NCI-H82 (cell line): ENCODE results near the gene BMP8B.
A peak's percentile ranks its signal among the peaks of the same experiment; 100 is the strongest.

Experiments used
- DNase-seq: peaks from one replicate; lab custom pipeline; 2025; lab: John Stamatoyannopoulos, UW

BMP8B gene

GRCh38 chr1:39758556-39759435, 29.9 kb downstream of the BMP8B start:
- DNase-seq: no peak

- DNase-seq: no peak
Observed at GRCh38 chr1:39757501-39757900, 31.2 kb downstream of the BMP8B start.

DNA sequence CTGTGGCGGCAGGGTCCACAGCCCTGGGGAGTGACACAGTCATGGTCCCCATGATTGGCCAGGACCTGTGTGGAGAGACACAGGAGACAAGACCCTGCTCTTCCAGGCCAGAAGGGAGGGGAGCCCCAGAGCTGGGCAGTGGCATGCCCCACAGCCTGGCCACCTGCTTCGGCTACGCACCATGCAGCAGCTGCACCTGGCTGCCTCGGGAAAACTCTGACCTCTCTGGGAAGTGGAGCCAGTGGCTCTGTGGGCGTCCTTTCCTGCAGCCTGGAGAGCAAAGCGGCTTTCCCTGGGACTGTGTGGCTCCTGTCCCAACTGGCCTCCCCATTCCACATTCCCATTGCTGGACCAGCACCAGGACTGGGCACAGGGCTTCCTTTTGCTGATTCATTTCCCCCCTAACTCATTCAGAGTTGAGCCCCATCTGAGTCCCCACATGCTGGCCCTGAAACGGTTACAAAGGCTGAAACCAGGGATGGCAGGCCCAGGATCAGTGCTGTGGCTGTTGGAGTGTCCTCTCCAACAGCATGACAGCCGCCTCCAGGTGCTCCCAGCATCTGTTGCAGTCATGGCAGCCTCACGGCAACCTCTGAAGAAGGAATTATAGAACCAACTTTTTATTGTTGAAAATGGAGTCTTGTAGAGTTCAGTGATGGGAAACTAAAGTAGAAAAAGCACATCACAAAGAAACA, 32.6 kb downstream of the BMP8B start:
- no peak for DNase-seq

DNA sequence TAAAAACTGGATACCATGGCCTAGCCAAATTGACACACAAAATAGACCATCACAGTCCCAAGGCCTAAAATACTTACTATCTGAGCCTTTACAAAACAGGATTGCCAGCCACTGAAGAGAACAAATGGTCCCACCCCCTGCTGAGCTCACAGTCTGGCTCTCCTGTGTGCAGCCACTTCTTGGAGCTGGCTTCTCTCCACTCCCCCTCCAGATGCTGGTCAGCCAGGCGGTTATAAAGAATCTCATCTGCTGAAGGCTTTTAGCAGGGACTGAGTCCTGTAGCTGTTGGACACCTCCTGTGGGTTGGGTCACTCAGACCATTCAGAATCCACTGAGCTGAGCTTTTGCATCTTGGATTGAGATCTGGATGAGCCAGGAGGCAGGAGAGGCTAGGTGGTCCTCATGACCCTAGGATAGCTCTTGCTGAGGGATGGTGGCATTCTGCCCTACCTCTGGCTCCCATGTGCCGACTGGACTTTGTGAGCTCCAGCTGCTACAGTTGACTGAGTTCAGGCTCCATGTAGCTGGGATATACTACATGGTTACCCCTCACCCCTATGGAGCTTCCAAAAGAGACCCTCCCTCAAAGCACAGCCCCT, 33.7 kb downstream of the BMP8B start:
- no peak for DNase-seq

GRCh38 chr1:39754026-39754570, 34.6 kb downstream of the BMP8B start:
- no peak for DNase-seq

- DNase-seq: no peak
Observed at GRCh38 chr1:39753132-39754025, 35.3 kb downstream of the BMP8B start.

DNA sequence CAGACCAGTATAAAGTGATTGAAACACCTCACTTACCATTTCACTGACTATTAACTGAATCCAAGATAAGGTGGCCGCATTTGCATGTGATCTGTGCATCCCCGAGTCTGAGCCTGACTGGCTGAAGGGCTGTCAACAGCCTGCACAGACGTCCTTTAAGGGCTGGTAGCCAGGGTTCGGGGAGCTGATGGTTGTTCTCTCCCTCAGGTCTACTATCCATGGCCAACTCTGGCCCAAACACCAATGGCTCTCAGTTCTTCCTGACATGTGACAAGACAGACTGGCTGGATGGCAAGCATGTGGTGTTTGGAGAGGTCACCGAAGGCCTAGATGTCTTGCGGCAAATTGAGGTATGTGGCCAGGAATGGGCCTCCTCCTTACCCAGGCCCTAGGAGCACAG, 36.0 kb downstream of the BMP8B start:
- DNase-seq: no peak

DNA sequence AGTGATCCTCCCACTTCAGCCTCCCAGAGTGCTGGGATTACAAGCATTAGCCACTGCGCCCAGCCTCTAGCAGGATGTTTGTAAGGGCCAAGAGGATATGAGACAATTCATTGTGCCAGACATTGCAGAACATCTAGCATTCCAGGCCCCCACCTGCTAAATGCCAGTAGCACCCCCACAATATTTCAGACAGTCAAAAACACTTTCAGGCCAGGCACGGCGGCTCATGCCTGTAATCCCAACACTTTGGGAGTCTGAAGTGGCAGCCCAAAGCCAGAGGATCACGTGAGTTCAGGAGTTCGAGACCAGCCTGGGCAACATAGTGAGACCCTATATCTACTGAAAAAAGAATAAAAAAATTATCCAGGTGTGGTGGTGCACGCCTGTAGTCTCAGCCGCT, 37.1 kb downstream of the BMP8B start:
- DNase-seq: no peak

GRCh38 chr1:39745016-39745670, 43.5 kb downstream of the BMP8B start:
- no peak for DNase-seq

DNA sequence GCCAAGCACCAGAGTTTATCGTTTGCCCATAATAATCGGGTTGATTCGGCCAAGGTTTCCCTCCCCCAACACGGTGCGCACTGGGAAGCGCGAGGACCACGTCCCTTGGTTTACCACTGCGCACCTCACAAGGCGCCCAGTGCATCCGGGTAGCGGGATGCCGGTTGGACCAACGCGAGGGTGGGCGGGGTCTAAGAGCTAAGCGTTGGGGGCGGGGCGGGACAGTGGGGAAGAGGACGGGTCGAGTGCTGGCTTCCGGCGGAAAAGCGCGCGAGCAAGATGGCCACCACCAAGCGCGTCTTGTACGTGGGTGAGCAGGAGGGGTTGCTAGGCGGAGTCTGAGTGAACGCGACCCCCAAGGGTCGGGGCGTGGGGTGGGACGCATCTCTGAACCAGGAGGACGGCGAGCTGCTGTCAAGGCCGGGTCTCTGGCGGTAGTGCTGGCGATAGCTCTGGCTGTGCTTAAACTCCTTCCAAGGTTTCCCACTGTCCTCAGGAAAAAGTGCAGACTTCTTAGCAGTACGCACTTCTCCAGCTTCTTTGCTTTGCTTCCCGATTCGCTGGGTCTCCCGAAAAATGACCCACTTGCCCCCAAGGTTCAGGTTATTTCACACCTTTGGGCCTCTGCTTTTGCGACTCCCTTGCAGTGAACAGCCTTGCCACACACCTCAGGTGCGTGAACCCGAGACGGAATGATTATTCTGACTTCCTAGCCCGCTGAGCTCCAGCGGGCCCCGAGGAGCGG, 49.9 kb downstream of the BMP8B start, which contains the start of gene PPIE:
Gene PPIE (plus strand): TSS at position 261 of the 745 bp plus-strand sequence. CDS start 19 bp downstream, at position 280.
- DNase-seq: peak; percentile 97

DNA sequence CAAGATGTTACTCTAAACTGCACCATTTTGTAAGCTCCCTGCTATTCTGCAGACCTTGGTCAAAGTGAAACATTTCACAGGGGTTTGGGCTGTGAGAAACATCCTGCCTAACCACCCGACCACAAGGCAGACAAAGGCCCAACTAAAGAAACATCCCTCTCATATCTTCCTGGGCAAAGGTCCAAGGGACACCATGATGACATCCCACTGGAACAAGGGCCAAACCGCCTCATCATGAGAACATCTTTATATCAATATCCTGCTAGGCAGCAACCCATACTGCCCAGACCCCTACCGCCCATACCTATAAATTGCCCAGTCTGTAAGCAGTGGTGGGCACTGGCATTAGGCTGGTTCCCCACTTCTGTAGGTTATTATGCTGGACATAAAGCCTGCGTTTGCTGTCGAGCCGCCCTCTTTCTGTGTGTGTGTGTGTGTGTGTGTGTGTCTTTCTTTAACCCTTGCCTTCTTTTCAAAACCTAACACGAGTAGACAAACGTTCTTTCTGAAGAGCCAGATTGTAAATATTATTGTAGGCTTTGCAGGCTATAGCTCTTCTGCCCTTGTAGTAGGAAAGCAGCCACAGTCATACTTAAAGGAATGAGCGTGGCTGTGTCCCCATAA, 51.0 kb downstream of the BMP8B start:
- DNase-seq: no peak

DNA sequence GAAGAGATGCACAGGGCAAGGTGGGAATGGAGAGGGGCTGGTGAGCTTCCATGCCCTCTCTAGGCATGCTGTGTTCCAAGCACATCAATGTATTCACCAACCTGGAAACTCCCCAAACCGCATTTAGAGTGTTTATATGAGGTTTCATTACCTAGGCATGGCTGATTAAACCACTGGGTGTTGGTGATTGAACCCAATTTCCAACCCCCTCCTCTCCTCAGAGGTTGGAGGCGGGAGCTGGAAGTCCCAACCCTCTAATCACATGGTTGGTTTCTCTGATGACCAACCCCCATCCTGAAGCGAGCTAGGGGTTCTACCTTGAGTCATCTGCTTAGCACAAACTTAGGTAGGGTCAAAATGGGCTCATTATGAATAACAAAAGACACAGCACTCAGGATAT, 52.9 kb downstream of the BMP8B start:
- no peak for DNase-seq

DNA sequence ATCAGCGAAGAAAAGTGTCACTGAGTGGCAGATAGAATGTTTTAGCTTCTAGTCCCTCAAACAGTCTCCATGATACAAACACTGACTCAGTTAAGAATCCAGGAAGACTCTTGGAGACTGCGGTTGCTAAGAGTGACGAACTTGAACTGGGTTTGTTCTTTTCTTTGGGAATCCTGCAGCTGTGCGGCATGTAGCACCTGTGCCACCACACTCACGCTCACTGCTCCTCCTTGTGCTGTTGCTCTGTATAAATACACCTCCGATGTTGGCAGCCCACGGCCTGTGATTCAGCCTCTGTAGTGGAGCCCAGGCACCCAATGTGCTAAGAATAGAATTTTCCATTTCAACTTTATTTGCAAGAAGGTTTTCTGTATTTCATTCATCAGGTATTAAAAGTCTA, 55.5 kb downstream of the BMP8B start:
- DNase-seq: no peak

- DNase-seq: no peak
Observed at GRCh38 chr1:39732730-39733129, 55.9 kb downstream of the BMP8B start.

GRCh38 chr1:39729842-39730241, 58.8 kb downstream of the BMP8B start:
- DNase-seq: no peak

GRCh38 chr1:39729030-39729429, 59.6 kb downstream of the BMP8B start:
- no peak for DNase-seq

GRCh38 chr1:39727932-39728317, 60.7 kb downstream of the BMP8B start:
- no peak for DNase-seq

GRCh38 chr1:39727221-39727931, 61.3 kb downstream of the BMP8B start:
- no peak for DNase-seq

- DNase-seq: no peak
Observed at GRCh38 chr1:39726600-39726999, 62.1 kb downstream of the BMP8B start.
